ENCODE results near the gene MYBPHL.

Gene MYBPHL

DNA sequence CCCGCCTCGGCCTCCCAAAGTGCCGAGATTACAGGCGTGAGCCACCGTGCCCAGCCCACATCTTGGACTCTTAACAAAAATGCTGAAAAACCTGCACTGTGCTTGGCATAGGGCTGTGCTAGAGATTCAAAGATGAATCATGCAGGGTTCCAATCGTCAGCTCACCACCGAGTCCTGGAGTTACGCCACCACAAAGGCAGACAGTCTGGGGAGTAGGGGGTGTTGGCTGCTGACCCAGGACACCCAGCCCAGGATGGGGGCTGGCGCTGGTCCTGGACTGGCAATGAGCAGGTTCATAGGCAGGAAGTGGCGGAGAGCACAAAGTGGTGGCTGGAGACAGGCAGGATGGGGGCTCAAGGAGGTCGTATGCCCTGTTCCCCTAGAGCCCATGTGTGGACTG is 39.8 kb downstream of the MYBPHL start:
- no peak overlapping the region for H3K27ac ChIP-seq
- TF ChIP-seq, protein P1, sequence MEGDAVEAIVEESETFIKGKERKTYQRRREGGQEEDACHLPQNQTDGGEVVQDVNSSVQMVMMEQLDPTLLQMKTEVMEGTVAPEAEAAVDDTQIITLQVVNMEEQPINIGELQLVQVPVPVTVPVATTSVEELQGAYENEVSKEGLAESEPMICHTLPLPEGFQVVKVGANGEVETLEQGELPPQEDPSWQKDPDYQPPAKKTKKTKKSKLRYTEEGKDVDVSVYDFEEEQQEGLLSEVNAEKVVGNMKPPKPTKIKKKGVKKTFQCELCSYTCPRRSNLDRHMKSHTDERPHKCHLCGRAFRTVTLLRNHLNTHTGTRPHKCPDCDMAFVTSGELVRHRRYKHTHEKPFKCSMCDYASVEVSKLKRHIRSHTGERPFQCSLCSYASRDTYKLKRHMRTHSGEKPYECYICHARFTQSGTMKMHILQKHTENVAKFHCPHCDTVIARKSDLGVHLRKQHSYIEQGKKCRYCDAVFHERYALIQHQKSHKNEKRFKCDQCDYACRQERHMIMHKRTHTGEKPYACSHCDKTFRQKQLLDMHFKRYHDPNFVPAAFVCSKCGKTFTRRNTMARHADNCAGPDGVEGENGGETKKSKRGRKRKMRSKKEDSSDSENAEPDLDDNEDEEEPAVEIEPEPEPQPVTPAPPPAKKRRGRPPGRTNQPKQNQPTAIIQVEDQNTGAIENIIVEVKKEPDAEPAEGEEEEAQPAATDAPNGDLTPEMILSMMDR (conservative IDR thresholded peaks at IDR 0.05): no peak

DNA sequence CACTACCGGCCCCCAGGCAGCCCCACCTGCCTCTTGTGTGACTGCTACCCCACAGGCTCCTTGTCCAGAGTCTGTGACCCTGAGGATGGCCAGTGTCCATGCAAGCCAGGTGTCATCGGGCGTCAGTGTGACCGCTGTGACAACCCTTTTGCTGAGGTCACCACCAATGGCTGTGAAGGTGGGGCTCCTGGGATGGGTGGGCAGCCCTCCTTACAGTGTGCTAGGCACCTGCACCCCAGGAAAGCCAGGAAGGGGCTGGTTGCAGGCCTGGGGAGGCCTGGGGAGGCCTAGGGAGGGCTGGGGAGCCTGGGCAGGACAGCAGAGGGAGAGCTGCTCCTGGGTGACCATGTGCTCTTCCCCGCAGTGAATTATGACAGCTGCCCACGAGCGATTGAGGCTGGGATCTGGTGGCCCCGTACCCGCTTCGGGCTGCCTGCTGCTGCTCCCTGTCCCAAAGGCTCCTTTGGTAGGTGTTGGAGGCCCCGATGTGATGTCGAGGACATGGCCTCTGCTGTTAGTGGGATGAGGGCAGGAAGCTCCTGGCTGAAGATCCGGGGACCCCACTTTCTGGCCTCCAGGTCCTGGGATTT is 41.0 kb downstream of the MYBPHL start:
- TF ChIP-seq, protein P1 (conservative IDR thresholded peaks at IDR 0.05): no peak
- H3K27ac ChIP-seq: no peak overlapping the region

DNA sequence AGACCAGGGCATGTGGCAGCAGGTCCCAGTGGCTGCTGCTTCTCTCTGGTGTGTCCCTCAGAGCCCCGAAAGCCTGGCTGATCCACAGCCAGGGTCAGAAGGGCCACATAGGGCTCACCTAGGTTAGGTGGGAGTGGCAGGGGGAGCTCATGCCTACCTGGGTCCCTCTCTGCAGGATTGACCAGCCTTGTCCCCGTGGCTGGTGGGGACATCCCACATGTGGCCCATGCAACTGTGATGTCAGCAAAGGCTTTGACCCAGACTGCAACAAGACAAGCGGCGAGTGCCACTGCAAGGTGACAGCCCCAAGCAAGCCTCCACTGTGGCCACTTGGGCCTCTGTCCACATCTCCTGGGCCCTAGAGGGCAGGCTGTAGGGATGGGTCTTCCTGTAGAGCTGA is 41.8 kb downstream of the MYBPHL start:
- TF ChIP-seq, protein P1 (conservative IDR thresholded peaks at IDR 0.05): no peak
- no peak overlapping the region for H3K27ac ChIP-seq

DNA sequence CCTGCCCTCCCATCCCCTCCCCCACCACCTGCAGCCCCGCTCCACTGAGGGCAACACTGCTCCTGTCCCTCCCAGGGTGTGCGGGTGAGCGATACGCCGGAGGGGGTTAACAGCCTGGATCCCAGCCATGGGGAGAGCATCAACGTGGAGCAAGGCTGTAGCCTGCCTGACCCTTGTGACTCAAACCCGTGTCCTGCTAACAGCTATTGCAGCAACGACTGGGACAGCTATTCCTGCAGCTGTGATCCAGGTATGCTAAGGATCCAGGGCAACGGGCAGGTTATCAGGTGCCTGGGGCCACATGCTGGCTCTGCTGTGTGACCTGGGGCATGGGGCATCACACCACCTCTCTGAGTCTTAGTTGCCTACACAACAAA is 42.4 kb downstream of the MYBPHL start:
- H3K27ac ChIP-seq: peak overlapping the region; percentile 53
- TF ChIP-seq, protein P1 (conservative IDR thresholded peaks at IDR 0.05): no peak

GRCh38 chr1:109263597-109264378 is 43.0 kb downstream of the MYBPHL start:
- TF ChIP-seq, protein P1 (conservative IDR thresholded peaks at IDR 0.05): peak; percentile 99
- peak overlapping the region; percentile 53 for H3K27ac ChIP-seq

DNA sequence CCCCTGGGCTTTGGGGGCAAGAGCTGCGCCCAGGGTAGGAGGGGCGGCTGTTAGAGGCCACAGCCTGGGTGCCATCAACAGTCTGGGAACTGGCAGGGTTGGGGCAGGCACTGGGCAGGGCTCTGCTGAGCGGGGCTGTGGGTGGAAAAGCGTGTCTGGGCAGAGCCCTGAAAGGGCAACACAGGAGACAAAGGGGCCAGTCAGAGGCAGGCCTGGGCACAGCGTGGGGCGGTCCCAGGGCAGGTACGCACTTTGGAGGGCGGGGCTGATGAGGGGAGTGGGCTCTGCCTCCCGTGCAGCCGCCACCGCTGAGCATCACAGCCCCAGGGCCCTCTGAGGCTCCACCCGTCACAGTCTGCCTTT is 43.6 kb downstream of the MYBPHL start:
- TF ChIP-seq, protein P1 (conservative IDR thresholded peaks at IDR 0.05): no peak
- peak overlapping the region; percentile 53 for H3K27ac ChIP-seq

DNA sequence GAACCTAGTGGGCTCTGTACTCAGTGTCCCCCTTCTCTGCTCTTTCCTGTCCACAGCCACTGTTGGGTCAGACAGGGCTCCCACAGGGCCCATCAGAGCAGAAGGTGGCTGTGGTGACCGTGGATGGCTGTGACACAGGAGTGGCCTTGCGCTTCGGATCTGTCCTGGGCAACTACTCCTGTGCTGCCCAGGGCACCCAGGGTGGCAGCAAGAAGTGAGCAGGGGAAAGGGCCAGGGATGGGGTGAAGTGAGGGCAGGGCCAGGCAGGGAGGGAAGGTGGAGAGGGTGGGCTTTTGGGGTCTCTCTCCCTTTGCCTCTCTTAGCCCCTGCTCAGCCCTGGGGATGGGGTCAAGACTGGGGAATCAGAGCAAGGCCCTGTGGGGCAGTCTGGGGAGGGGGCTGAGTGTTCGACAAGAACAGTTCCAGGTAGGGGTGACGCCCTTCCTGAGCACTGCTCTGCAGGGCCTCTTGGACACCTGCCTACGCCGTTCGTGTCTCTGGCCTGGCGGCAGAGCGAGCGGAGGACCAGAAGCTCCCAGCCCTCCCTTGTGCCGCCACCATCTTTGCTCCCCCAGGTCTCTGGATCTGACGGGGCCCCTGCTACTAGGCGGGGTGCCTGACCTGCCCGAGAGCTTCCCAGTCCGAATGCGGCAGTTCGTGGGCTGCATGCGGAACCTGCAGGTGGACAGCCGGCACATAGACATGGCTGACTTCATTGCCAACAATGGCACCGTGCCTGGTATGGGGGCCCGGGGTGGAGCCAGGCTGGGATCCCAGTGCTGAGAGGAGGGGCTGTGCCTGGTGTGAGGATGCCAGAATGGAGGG is 44.4 kb downstream of the MYBPHL start:
- TF ChIP-seq, protein P1 (conservative IDR thresholded peaks at IDR 0.05): no peak
- peak overlapping the region; percentile 53 for H3K27ac ChIP-seq
